Measurements from ENCODE around the gene AMPH.

Gene AMPH

DNA sequence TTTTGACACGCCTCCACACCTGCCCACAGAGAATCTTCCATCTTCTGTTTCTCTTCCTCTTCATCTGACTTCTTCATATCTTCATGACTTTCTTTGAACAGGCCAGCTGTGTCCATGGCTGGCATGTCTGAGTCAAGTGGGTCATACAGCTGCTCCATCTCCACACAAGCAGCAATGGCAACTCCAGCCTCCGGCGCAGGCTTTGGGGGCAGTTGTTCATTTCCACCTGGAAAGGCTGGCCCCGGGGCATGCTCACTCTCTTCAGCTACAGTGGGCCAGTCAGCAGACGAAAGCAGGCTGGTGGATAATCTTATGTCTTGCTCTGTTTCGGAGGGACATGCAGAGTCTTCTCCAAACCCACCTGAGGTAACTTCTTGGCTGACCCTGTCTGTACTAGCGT, 202.1 kb downstream of the AMPH start:
- H3K27me3 ChIP-seq = peaks cover 1% of the 10 kb centered on the region
- H3K4me1 ChIP-seq (ENCODE audit: control insufficient read depth in 1 of 2, insufficient read depth in 1 of 2, low read depth in 1 of 2, low read length in 1 of 2) = no peaks in the 10 kb centered on the region
- no peaks in the 10 kb centered on the region for H3K9me3 ChIP-seq
- H3K36me3 ChIP-seq = no peaks in the 10 kb centered on the region
- H3K4me3 ChIP-seq (ENCODE audit: low read depth in 1 of 2, low read length in 1 of 2) = no peak overlapping the region
- TF ChIP-seq, protein P1, sequence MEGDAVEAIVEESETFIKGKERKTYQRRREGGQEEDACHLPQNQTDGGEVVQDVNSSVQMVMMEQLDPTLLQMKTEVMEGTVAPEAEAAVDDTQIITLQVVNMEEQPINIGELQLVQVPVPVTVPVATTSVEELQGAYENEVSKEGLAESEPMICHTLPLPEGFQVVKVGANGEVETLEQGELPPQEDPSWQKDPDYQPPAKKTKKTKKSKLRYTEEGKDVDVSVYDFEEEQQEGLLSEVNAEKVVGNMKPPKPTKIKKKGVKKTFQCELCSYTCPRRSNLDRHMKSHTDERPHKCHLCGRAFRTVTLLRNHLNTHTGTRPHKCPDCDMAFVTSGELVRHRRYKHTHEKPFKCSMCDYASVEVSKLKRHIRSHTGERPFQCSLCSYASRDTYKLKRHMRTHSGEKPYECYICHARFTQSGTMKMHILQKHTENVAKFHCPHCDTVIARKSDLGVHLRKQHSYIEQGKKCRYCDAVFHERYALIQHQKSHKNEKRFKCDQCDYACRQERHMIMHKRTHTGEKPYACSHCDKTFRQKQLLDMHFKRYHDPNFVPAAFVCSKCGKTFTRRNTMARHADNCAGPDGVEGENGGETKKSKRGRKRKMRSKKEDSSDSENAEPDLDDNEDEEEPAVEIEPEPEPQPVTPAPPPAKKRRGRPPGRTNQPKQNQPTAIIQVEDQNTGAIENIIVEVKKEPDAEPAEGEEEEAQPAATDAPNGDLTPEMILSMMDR (IDR thresholded peaks at IDR 0.05) = no peak
- no peak overlapping the region for H3K27ac ChIP-seq

DNA sequence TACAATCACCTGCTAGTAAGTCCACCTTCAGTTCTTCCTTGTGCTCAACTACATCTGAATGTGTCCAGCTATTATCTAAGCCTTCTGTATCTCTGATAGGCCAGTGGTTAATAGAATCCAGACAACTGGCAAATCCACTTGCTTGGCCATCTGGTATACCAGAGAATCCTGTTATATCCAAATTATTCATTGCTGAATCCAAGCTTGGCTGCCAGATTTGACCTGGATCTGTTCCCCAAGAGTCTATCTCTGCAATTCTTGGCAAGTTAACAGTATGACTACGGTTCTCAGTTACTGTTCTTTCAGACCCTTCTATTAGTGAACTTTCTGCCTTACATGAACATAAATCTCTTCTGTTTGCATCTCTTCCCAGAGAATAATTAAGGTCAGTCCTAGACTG, 203.1 kb downstream of the AMPH start:
- TF ChIP-seq, protein P1 (IDR thresholded peaks at IDR 0.05) = no peak
- Histone ChIP-seq H3K4me1 (ENCODE audit: control insufficient read depth in 1 of 2, insufficient read depth in 1 of 2, low read depth in 1 of 2, low read length in 1 of 2) (no peaks in the 10 kb centered on the region), H3K27ac (no peak overlapping the region)

DNA sequence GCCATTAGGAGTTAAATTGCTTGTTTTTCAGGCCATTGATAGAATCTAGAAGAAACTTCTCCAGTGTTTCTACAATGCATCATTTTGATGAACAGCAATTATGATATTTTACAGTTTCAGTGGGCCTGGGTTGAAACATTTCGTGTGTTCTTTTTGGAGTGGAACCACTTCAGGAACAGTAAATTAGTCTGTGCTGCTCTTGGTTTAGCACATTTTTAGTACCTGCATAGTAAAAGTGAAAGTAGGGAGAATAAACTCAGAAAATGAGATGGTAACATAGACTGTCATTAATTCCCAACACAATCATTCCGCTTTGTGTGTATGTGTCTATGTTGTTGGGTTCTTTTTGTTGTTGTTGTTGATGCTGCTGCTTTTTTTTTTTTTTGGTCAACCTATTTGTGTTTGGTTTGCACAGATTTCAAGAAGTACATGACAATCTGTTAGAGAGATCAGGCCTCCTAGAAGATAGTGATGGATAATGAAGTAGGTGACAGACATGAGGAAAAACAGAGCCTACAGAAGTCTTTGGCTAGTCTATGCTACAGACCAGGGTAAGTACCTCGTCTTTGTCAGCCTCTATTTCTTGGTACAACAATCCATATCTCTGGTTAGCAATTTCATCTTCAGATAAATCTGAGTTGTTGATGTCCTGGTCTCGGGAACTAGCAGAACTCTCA, 203.8 kb downstream of the AMPH start:
- TF ChIP-seq, protein P1 (IDR thresholded peaks at IDR 0.05) = no peak
- H3K27me3 ChIP-seq = peaks cover 10% of the 10 kb centered on the region
- H3K9me3 ChIP-seq = no peaks in the 10 kb centered on the region
- H3K4me3 ChIP-seq (ENCODE audit: low read depth in 1 of 2, low read length in 1 of 2) = no peak overlapping the region
- no peak overlapping the region for H3K27ac ChIP-seq
- H3K36me3 ChIP-seq = no peaks in the 10 kb centered on the region
- H3K4me1 ChIP-seq (ENCODE audit: control insufficient read depth in 1 of 2, insufficient read depth in 1 of 2, low read depth in 1 of 2, low read length in 1 of 2) = no peaks in the 10 kb centered on the region

More for the DNA sequence above, 203.1 kb downstream of the AMPH start:
- Histone ChIP-seq H3K27me3 (peaks cover 10% of the 10 kb centered on the region), H3K4me3 (ENCODE audit: low read depth in 1 of 2, low read length in 1 of 2) (no peak overlapping the region), H3K36me3 (no peaks in the 10 kb centered on the region), H3K9me3 (no peaks in the 10 kb centered on the region)

DNA sequence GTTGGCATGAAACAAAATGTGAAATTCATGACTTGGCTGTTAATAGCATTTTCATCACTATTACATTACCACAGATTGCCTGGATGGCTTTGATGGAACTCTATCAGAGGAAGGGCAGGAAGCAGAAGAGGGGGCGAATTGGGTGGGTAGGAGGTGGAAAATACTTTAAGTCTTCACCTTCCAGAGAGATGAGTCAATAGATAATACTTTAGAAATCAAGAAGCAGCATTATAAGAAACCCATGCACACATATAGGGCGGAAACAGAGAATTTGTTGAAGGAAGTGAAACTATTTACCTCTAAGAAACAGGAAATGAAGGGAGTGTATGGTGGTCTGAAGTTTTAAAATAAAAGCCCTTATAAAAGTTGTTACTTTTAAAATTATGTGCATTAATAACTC, 205.7 kb downstream of the AMPH start:
- H3K27me3 ChIP-seq = peaks cover 20% of the 10 kb centered on the region
- H3K4me1 ChIP-seq (ENCODE audit: control insufficient read depth in 1 of 2, insufficient read depth in 1 of 2, low read depth in 1 of 2, low read length in 1 of 2) = no peaks in the 10 kb centered on the region
- H3K9me3 ChIP-seq = no peaks in the 10 kb centered on the region
- H3K4me3 ChIP-seq (ENCODE audit: low read depth in 1 of 2, low read length in 1 of 2) = no peak overlapping the region
- TF ChIP-seq, protein P1 (IDR thresholded peaks at IDR 0.05) = no peak
- H3K27ac ChIP-seq = no peak overlapping the region
- H3K36me3 ChIP-seq = no peaks in the 10 kb centered on the region

DNA sequence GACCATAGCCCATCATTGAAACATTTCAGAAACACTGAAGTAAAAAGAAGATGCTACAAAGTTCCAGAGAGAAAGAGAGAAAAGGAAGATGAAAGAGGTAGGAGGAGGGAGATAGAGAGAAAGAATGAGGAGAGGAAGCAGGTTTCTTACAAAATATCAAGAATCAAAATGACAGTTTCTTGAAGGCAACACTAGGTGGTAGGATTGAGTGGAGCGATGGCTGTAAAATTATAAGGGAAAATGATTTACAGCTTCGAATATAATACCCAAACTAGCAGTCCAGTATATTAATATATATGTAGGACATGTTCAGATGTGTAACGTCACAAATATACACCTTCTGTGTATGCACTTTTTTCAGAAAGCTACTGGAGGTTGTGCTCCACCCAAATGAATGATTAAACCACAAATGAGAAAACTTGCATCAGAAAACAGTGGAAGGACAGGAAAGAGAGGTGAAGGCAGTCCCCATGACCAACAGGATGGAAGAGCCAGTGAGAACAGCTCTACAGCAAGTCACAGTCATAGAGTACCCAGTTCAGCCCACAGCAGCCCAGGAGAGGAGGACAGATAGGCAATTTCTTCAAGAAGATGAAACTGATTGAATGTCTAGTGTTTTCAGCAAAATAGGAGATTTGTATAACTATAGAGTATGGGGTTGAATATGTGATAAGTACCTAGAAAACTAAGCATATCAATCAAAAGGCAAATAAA, 206.3 kb downstream of the AMPH start:
- Histone ChIP-seq H3K9me3 (no peaks in the 10 kb centered on the region), H3K27ac (no peak overlapping the region), H3K4me1 (ENCODE audit: control insufficient read depth in 1 of 2, insufficient read depth in 1 of 2, low read depth in 1 of 2, low read length in 1 of 2) (no peaks in the 10 kb centered on the region), H3K27me3 (peaks cover 24% of the 10 kb centered on the region), H3K36me3 (no peaks in the 10 kb centered on the region), H3K4me3 (ENCODE audit: low read depth in 1 of 2, low read length in 1 of 2) (no peak overlapping the region)
- TF ChIP-seq, protein P1 (IDR thresholded peaks at IDR 0.05) = no peak

Measured in neutrophil (primary cell).